GM12865 (cell line): ENCODE measurements around the gene REV3L.

Experiments used
- DNase-seq: peaks from one replicate; pipeline ENCODE4 v3.0.0; 2010; ENCODE audit warnings: low read depth
- H3K4me3 ChIP-seq: 2 replicates; pipeline ENCODE4 v1.5.1; 2011; ENCODE audit warnings: mild to moderate bottlenecking, low read depth, low read length, control low read depth
- TF ChIP-seq, protein P1 (sequence below): IDR thresholded peaks from 2 replicates; pipeline ENCODE4 v1.5.1; 2011; ENCODE audit warnings: low read length, control low read depth, low read depth, inconsistent platforms; ENCODE audit not compliant: insufficient read depth; ENCODE audit errors: missing control alignments

REV3L gene

DNA sequence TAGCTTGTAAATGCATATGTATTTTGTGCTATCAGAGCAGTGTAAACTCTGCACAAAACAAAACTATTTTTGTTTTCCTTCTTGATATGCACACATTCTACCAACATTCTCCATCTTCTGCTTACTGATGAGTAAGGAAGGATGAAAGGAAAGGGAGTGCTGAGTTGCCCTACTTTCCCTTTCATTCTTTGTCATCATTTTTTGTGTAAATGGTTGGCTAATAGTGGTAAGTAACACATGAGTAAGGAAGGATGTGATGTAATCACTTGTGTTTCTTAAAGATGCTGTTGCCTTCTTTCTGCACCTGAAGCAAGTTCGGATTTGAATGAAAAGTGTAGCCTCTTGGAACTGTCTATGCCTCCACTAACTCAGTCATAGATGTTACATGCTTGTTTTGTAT is 4.6 kb upstream of the REV3L start:
- peak; percentile 72 for DNase-seq
- H3K4me3 ChIP-seq, result no peak overlapping the region
- TF ChIP-seq, protein P1, sequence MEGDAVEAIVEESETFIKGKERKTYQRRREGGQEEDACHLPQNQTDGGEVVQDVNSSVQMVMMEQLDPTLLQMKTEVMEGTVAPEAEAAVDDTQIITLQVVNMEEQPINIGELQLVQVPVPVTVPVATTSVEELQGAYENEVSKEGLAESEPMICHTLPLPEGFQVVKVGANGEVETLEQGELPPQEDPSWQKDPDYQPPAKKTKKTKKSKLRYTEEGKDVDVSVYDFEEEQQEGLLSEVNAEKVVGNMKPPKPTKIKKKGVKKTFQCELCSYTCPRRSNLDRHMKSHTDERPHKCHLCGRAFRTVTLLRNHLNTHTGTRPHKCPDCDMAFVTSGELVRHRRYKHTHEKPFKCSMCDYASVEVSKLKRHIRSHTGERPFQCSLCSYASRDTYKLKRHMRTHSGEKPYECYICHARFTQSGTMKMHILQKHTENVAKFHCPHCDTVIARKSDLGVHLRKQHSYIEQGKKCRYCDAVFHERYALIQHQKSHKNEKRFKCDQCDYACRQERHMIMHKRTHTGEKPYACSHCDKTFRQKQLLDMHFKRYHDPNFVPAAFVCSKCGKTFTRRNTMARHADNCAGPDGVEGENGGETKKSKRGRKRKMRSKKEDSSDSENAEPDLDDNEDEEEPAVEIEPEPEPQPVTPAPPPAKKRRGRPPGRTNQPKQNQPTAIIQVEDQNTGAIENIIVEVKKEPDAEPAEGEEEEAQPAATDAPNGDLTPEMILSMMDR, result no peak

DNA sequence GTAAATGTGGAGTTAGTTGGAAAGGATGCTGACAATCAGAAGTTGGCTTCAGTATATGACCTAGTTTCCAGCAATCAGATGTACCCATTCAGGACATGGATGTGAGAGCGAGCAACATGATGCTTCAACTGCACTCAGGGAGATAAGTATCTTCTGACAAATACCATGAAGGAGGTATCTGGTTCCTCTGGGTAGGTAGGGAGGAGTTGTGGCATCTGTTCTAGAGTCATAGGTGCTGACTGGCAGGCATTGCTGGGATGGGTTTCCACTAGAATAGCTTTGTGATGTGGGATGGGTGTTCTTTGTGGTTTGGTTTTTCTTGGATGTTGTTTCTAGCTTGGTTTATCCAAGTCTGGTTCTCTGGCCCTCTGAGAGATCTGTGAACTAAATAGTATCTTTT is 3.9 kb upstream of the REV3L start:
- DNase-seq, result no peak
- TF ChIP-seq, protein P1, result no peak
- no peak overlapping the region for H3K4me3 ChIP-seq

DNA sequence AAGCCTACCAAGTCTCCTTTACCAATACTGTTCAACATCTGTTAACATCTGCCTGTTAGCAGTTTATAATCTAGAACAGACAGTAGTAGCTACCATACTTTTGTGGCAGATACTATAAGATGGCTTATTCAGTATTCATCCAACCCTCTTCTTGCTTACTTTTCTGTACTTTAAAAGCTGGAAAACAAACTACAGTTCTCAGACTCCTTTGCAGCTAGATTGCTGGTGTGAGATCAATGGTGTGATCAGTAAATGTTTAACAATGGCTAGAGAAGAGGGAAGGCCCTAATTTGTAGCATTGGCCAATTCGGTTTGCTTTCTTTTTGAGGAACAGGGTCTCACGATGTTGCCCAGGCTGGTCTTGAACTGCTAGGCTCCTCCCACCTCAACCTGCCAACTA is 3.5 kb upstream of the REV3L start:
- H3K4me3 ChIP-seq, result no peak overlapping the region
- TF ChIP-seq, protein P1, result no peak
- no peak for DNase-seq

DNA sequence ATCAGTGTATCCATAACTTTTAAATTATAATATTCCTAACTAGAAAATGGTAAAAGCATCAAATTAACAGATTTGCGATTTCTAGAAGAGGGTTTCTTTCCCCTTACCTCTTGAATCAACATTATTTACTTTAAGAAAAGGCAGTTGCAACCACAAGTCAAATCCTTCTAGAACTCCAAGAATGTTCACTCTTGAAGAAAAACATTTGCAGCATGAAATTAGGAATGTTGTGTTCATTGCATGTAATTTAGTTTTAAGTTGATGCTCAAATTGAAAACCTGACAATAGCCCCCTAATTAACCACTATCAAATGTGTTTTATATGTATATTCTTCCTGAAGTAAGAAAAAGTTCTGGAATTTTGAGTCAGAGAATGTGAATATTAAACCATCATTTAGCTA is 2.3 kb upstream of the REV3L start:
- DNase-seq, result no peak
- H3K4me3 ChIP-seq, result peak overlapping the region; percentile 95
- TF ChIP-seq, protein P1, result no peak

DNA sequence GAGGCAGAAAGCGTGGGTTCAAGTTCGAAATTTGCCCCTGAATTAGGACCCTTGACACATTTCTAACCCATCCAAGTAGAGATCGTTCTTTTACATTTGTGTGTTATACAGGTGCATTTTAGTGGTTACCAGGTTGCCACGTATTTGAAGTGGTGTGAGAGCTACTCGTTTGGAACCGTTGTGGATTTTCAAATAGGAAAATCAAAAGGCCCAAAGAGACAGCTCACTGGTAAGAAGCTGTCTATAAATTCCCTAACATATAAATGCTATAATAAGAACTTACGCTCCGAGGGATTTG is 1.6 kb upstream of the REV3L start:
- peak overlapping the region; percentile 95 for H3K4me3 ChIP-seq
- TF ChIP-seq, protein P1, result no peak
- DNase-seq, result peak; percentile 61

DNA sequence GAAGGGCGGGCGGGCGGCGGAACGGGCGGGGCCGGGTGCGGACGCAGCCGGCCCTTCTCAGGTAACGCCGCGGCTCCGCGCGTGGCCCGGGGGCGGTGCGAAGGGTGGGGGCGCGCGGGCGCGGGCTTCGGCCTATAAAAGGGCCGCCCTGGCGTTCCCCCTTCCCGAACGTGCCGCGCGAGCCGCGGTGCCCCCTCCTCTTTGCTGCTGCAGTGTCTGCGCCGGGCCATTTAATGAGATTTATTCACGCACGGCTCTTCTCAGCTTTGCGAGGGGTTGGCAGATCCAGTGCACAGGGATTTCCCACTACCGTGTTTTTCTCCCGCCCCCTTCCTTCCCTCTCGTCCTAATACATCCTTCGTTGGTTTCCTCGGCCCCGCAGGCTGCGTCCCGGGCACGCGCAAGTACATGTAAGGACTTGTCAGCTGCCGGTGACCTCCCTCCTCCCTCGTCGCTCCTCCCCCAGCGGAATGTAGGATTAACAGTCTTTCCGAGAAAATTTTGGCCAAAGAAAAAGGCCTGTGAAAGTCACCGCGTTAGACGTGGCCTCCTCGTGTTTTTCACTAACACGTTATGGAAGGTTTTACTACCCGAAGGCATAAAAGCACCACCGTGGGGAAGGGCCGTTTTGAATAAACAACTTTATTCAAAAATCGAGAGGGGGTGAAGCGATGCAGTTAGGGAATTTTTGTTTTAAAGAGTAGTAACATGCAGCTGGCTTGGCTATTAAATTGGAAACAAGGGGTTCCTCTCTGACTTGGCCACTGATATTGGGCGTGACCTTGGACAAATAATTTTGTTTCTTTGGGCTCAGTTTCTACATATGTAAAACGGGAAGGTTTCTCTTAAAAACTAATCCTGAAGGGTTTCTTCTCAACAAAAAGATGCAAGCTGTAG is 966 bp upstream of the REV3L start:
- peak; percentile 97 for DNase-seq
- peak overlapping the region; percentile 95 for H3K4me3 ChIP-seq
- TF ChIP-seq, protein P1, result no peak

DNA sequence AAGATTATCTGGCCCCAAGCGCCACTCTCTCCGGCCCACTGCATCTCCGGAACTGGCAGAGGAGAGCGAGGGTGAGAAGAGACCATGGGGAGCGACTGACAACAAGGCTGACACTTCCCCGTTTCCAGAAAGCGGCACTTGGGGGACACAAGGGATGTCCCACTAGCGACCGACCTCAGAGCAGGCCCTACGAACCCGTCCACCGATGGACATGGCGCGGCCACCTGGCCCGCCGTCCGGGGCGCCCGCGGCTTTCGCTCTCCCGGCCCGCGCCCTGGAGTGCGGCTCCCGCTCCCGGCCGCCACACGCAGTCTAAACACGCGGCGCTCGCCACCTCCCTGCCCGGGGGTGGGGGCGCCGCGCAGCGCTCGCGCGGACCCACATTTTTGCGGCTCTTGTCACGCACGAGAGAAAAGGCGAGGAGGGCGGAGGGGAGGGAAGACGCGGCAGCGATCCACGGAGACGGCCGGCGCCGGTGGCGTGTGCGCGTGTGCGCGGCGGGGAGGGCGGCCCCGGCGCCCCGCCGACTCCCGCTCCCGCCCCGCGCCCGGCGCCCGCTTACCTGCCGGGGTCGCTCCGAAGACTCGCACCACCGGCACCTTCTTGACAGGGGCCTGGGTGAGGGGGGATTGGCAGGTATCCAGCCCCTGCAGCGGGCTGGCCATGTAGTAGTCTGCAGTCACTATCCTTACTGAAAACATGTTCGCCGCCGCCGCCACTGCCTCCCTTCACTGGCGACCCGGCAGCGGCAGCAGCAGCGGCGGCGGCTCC is 645 bp downstream of the REV3L start:
- TF ChIP-seq, protein P1, result no peak
- peak overlapping the region; percentile 72 for H3K4me3 ChIP-seq
- peak; percentile 69 for DNase-seq
